Right kidney (tissue), 1 donor: ENCODE results near the gene MIEN1.
A peak's percentile ranks its signal among the peaks of the same experiment; 100 is the strongest.
"Not testable (repeated sequence)": the region's sequence is repeated elsewhere in the genome, so short reads cannot be mapped to it uniquely, and the experiment has no call there.

ENCODE experiments used
- DNase-seq: peaks from one replicate; pipeline ENCODE4 v3.0.0-alpha.2; 2016

The MIEN1 gene

DNA sequence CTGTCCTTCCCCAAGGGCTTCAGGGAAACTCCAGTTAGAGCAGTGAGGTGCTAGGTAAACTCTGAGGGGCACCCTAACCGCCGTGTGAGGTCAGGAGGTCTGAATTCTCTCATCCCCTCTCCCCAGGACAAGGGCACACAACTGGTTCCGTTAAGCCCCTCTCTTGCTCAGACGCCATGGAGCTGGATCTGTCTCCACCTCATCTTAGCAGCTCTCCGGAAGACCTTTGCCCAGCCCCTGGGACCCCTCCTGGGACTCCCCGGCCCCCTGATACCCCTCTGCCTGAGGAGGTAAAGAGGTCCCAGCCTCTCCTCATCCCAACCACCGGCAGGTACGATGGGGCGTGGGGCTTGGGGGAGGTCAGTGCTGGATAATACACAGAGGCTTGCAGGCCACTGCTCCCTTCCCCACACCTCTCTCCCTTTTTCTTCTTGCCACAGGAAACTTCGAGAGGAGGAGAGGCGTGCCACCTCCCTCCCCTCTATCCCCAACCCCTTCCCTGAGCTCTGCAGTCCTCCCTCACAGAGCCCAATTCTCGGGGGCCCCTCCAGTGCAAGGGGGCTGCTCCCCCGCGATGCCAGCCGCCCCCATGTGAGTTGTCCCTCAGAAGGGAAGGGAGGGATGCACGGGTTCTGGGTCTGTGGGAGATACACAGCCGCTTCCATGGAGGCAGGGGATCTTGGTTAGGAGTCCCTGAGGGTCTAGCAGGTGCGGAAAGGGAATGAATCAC, 12.0 kb upstream of the MIEN1 start:
- no peak for DNase-seq

DNA sequence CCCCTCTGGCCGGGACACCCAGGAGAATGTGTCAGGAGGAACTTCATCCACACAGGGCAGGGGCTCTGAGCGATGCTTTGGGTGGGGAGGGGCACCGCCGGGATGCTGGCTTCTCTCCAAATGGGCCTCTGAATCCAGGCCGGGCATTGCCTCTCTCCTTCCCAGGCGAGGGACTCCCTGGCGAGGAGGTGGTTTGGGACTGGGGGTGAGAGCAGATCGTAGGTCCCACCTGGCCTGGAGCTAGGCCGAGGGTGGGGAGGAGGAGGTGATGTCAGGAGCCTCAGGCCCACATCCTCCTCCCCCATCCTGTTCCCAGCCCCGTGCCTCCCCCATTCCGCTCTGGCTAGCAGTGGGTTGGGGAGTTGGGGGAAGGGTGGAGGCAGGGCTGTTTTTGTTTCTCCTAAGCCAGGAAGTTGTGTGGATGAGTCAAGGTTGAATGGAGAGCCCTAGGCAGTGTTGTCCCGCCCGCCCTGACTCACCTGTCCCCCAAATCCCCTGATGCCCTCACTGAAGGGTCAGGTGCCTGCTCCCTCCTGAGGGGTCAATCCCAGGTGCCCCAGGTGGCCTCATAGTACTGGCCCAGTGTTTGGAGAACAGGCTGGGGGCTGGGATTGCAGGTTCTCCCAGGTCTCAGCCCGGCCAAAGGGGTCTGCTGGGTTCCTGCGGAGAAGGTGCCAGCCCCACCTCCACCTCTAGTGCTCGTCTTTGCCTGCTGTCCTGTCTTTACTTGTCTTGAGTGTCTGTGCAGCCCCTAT, 10.2 kb upstream of the MIEN1 start:
- peak; percentile 56 for DNase-seq

DNA sequence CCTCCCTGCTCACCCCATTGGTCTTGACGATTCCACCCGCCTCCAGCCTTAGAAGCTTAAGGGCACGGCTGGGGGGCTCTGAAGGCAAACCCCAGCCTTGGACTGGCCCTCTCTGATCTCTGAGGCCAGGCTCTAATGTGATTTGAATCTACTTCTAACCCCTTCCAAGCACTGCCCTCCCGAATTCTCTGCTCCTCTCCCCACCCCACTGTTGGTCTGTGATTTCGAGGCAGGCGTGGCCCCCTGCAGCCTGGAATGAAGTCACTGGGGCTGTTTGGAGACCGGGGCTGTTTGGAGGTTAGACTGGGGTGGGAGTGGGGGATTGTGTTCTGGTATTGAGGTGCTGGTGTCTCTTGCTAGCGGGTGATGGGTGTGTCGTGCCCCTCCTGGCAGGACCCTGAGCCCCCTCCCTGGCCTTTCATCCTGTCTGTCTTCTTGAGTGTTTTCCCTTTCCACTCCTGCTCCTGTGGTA, 9.6 kb upstream of the MIEN1 start:
- DNase-seq, result peak; percentile 63

DNA sequence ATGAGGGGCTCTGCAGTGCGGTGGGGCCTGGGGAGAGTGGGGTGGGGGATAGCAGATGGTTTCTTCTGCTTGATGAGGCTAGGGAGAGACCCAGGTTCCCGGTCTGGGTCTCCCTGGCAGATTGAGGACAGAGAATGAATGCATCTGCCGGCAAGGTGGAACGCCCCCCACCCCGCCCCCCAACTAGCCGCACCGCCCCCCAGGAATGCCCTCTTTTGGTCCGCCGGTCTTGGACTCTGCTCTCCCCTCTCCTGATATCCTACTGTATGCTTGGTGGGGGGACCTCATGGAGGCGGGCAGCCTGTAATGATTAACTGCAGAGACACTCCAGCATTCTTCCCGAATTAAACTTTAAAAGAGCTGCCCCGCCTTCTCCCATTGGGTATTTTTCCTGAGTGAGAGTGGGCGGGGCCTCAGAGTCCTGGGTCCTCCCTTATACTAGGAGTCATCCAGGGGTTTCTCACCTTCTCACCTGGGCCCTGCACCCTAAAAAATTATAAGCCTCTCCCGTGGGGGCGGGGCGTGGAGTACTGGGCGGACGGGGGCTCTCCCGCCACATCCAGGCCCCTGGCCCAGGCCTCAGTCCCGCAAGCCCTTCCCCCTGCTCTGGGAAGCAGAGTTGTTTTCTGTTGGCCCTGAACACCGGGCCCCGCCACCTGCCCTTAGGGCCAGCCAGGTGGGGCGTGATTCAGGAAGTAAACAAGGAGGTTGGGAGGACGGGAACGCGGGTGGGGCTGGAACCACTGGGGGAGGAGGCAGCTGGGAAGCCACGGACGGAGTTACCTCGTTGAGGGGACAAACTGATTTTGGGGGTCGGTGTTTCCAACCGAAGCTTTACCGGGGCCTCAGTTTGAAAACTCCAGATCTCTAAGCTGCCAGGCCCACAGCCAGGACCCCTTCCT, 8.9 kb upstream of the MIEN1 start:
- peak; percentile 80 for DNase-seq

DNA sequence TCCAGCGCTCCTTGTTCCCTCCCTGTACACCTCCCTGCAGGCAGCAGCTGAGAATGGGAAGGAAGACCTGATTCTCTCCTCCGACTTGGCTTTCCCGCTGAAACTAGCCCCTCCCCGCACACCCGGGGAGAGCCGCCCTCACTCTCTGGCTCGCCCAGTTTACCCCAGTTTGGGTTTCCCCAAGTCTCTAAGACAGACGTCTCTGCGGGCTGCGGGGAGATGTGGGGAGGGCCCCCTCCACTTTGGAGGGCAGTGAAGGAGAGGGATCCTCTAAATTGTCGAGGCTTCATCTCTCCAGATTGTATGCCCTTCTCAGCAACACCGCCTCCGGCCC, 8.2 kb upstream of the MIEN1 start:
- DNase-seq, result peak; percentile 59

DNA sequence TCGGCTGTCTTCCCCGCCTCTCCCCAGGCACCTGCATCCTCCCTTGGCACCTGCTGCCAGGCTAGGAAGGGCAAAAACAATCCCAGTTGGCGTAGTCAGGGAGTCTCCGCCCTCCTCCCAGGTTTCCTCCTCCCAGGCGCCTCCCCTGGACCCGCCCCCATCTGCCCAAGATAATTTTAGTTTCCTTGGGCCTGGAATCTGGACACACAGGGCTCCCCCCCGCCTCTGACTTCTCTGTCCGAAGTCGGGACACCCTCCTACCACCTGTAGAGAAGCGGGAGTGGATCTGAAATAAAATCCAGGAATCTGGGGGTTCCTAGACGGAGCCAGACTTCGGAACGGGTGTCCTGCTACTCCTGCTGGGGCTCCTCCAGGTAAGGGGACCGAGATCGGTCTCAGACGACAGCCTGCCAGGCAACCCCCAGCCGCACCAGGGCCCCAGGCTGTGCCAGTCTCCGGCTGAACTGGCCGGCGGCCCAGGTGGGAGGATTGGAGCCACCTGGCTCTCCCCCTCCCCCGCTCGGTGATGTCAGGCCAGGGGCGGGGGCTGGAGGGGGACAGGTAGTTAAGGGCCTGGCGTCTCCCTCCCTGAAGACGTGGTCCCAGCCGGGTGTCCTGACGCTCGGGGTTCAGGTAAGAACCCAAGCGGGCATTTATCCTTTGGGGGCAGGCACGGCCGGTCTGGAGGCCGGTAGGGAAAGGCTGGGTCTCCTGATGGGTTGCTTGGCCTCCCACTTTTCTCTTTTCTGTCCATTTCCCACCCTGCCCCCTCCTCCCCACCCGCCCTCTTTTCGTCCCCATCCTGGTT, 7.6 kb upstream of the MIEN1 start, which contains the start of gene GRB7:
Gene GRB7 (plus strand): TSS at position 179 of the 808 bp plus-strand sequence. CDS start 4,364 bp downstream, outside the sequence.
- peak; percentile 82 for DNase-seq

DNA sequence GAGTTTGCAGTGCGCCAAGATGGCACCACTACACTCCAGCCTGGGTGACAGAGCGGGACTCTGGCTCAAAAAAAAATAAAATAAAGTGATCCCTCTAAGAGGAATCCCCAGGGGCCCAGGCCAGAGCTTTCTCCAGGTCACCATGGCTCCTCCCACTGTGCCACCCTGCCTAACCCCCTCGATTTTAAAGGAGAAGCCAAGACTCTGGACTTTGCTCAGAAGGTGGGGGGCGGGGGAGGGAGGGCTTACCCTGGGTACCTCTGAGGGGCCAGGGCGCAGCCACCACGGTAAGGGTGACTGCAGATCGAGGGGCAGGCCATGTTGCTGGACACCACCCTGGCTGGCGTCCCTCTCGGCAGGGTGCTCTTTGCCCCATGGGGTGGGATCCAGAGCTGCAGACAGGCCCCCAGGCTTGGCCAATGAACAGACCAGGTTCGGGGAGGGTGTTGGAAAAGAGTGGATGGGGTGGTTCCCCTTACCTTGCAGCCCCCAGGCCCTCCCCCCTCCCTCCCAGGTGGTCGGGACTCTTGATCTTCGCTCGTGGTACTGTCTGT, 7.0 kb upstream of the MIEN1 start:
- no peak for DNase-seq

DNA sequence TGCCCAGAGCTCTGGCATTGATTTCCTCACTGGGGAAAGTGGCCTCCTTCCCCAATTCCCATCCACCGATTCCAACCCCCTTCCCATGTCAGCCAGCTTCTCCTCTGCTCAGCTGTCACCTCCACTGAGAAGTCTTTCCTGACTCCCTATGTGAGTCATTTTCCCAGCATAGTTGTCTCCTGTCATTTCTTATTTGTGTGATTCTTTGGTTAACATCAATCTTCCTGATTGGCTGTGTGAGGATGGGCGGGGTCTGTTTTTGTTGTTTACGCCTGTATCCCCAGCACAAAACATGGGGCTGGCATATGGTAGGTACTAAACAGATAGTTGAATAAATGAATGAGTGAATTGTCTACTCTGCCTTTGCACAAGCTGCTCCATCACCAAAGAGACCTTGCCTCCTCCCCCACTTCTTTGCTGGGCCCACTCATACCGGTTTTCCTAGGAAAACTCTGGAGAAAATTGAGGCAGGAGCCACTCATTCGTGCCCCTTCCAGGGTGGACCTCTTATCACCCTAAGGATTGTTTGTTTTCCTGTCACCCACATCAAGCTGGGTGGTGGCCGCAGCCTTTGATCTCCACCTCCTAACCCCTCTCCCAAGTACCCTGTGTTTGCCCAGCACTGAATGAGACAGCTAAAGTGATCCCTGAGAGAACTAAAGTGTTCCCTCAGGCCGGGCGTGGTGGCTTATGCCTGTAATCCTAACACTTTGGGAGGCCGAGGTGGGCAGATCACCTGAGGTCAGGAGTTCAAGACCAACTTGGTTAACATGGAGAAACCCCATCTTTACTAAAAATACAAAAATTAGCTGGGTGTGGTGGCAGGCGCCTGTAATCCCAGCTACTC, 6.2 kb upstream of the MIEN1 start:
- no peak for DNase-seq

DNA sequence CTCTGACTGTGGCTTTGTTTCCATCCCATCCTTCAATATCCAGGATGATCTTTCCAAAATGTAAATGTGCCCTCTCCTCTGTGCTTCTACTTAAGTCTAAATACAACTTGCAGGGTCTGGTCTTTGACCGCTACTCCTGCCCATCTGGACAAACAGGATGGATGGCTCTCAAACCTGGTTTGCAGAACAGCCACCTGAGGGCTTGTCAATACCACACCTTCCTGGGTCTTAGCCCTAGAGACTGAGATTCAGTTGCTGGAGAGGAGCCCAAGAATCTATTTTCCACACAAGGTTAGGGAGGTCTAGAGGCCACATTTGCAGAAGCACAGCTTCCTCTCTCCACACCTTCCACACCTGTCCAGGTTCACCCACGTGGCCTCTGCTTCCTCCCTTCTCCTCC, 5.5 kb upstream of the MIEN1 start:
- DNase-seq, result no peak

DNA sequence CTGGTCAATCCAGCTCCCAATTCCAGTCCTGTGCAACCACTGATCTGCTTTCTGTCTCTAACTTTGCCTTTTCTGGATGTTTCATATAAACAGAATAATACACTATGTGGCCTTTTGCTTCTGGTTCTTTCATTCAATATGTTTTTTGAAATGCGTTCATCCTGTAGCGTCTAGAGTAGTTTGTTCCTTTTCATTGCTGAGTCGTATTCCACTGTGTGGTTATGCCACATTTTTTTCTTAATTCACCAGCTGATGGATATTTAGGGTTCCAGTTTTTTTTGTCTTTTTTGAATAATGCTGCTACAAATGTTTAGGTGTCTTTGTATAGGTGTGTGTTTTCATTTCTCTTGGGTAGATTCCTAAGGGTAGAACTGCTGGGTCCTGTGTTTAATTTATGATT, 2.3 kb upstream of the MIEN1 start:
- DNase-seq, result no peak

DNA sequence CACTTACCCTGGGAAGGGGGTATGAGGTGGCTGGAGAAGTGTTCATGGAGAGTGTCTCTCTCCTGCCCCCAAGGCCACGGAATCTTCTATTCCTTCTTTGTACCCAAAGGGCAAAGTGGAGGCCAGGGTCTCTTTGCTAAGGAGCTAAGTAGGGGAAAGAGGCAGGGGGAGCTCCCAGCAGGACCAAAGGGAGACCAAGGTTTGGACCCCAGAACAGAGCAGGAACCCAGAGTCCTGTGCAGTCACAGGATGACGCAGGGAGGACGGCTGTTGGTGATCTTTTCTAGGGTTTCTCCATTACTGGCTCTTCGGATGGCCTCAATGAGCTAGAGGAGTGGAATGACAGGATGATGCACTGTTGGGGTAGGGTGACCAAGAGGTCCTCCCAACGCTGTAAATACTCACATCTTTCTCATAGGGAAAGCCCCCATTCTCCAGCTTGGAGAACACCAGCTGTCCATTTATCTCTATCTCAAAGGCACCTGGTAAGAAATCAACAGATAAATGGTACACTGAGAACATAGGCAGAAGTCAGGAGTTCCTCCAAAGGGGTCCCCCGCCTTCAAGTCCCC, 966 bp downstream of the MIEN1 start:
- DNase-seq, result no peak

DNA sequence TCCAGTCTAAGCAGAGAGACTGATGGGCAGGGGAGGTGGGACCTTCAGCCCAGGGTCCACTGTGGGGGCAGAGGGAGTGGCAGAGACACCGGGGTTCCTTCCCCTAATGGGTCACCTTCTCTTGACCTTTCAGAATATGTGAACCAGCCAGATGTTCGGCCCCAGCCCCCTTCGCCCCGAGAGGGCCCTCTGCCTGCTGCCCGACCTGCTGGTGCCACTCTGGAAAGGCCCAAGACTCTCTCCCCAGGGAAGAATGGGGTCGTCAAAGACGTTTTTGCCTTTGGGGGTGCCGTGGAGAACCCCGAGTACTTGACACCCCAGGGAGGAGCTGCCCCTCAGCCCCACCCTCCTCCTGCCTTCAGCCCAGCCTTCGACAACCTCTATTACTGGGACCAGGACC, 2.8 kb downstream of the MIEN1 start:
- DNase-seq, result no peak

DNA sequence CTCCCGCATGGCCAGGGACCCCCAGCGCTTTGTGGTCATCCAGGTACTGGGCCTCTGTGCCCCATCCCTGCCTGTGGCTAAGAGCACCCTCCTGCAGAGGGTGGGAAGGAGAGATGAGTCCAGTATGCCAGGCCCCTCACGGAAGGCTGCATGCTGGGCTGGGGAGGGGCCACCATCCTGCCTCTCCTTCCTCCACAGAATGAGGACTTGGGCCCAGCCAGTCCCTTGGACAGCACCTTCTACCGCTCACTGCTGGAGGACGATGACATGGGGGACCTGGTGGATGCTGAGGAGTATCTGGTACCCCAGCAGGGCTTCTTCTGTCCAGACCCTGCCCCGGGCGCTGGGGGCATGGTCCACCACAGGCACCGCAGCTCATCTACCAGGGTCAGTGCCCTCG, 3.7 kb downstream of the MIEN1 start:
- DNase-seq, result no peak

DNA sequence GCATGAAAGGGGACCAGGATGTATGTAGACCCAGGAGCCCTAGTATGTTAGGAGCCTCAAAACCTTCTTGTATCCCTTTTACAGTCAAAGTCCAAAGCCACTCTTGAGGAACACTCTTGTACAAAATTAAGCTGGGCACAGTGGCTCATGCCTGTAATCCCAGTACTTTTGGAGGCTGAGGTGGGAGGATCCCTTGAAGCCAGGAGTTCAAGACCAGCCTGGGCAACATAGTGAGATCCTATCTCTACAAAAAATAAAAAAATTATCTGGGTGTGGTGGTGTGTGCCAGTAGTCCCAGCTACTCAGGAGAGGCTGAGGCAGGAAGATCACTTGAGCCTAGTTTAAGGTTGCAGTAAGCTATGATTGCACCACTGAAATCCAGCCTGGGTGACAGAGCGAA, 4.4 kb downstream of the MIEN1 start:
- DNase-seq, result not testable (repeated sequence)

DNA sequence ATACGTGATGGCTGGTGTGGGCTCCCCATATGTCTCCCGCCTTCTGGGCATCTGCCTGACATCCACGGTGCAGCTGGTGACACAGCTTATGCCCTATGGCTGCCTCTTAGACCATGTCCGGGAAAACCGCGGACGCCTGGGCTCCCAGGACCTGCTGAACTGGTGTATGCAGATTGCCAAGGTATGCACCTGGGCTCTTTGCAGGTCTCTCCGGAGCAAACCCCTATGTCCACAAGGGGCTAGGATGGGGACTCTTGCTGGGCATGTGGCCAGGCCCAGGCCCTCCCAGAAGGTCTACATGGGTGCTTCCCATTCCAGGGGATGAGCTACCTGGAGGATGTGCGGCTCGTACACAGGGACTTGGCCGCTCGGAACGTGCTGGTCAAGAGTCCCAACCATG, 5.6 kb downstream of the MIEN1 start:
- no peak for DNase-seq

DNA sequence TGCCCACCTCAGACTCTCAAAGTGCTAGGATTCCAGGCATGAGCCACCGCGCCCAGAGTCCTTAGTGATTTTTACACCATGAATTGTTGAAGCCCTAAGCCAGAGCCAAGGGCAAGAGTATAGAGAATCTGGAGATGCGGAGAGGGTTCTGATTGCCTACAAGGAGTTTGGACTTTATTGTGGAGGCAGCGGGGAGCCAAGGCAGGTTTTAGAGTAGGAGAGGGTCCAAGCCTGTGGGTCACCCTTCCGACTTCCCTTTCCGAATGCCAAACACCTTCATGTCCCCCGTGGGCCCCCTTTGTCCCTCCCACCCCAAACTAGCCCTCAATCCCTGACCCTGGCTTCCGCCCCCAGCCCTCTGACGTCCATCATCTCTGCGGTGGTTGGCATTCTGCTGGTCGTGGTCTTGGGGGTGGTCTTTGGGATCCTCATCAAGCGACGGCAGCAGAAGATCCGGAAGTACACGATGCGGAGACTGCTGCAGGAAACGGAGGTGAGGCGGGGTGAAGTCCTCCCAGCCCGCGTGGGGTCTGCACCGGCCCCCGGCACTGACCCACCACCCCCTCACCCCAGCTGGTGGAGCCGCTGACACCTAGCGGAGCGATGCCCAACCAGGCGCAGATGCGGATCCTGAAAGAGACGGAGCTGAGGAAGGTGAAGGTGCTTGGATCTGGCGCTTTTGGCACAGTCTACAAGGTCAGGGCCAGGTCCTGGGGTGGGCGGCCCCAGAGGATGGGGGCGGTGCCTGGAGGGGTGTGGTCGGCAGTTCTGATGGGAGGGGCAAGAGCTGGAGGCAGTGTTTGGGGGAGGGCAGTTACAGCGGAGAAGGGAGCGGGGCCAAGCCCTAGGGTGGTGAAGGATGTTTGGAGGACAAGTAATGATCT, 7.1 kb downstream of the MIEN1 start:
- no peak for DNase-seq

DNA sequence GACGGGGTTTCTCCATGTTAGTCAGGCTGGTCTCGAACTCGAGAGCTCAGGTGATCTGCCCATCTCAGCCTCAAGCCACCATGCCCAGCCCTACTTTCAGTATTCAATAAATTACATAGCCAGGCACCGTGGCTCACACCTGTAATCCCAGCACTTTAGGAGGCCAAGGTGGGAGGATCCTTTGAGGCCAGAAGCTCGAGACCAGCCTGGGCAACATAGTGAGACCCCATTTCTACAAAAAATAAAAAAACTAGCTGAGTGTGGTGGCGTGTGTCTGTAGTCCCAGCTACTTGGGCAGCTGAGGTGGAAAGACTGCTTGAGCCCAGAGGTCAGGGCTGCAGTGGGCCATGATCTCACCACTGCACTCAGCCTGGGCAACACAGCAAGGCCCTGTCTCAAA, 8.2 kb downstream of the MIEN1 start:
- no peak for DNase-seq

DNA sequence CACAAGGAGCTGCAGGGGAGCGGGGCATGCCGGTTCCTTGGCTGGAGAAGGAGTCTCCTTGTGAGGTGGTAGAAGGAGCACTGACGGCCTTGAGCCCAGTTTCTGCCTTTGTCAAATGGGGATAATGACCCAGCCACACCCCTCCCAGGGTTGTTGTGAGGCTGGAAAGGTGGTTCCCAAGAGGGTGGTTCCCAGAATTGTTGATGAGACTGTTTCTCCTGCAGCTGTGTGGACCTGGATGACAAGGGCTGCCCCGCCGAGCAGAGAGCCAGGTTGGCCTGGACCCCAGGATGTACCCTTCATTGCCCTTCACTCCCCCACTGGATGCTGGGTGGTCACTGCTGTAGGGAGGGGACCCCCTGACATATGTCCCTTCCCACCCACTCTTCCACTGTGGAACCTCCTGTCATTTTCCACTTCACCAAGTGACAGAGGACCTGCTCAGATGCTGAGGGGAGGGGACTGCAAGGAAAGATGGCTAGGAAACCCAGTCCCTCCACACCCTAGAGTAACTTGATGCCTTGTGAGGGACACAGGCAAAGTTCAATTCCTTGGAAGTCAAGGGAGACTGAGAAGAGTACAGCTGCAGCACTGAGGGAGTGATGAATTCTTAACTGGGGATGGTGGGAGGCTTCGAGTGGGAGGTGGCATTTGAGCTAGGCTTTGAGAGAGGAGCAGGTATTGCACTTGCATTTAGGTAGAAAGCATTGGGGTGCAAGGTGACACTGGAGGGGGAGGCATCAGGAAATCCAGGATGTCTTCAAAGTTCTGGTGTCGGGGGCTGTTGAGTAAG, 10.6 kb downstream of the MIEN1 start:
- DNase-seq, result no peak
